Skeletal muscle tissue (tissue), 4 donors: ENCODE measurements around the gene AMBN. TPM values are rescaled to one million over a fixed set of nuclear protein-coding genes. Genes with fewer than 3 reads are reported as not detected.

Experiments
- H3K27ac ChIP-seq: one replicate; pipeline ENCODE4 v1.7.0; 2013; ENCODE audit warnings: mild to moderate bottlenecking, low read depth, low read length, inconsistent platforms
- H3K27me3 ChIP-seq, 3 donors: one replicate each; pipeline ENCODE4 v1.7.0; 2013; ENCODE audit warnings: low read length in 3 of 3; ENCODE audit not compliant: control insufficient read depth in 3 of 3, insufficient read depth in 3 of 3
- H3K36me3 ChIP-seq, 3 donors: one replicate each; pipeline ENCODE4 v1.7.0; 2013; ENCODE audit warnings: low read length in 3 of 3; ENCODE audit not compliant: control insufficient read depth in 3 of 3, insufficient read depth in 3 of 3
- H3K4me1 ChIP-seq, 3 donors: one replicate each; pipeline ENCODE4 v1.7.0; 2013; ENCODE audit warnings: low read length in 3 of 3, mild to moderate bottlenecking in 3 of 3; ENCODE audit not compliant: control insufficient read depth in 3 of 3, insufficient read depth in 3 of 3
- H3K4me3 ChIP-seq, 3 donors: one replicate each; pipeline ENCODE4 v1.7.0; 2013; ENCODE audit warnings: low read length in 3 of 3
- H3K9ac ChIP-seq, 3 donors: one replicate each; pipeline ENCODE4 v1.7.0; 2013; ENCODE audit warnings: low read length in 3 of 3, mild to moderate bottlenecking in 3 of 3, moderate library complexity in 2 of 3, low read depth in 1 of 3
- H3K9me3 ChIP-seq, 3 donors: one replicate each; pipeline ENCODE4 v1.7.0; 2013; ENCODE audit warnings: low read length in 3 of 3; ENCODE audit not compliant: control insufficient read depth in 3 of 3
- total RNA-seq: library from RNA; depleted of rRNA; stranded (reverse); fragments of >200 nt; gene quantifications from one replicate; pipeline ENCODE4 v1.2.3, GENCODE V29; 2014
- donor health status: Osteomylitis.

AMBN gene
- not detected for total RNA-seq

GRCh38 chr4:70591955-70592582, at the start of gene AMBN:
Gene AMBN (plus strand): TSS chr4:70592256. CDS start chr4:70592359, 103 bp downstream.
- Histone ChIP-seq H3K9ac (no peak within 1 kb of the TSS), H3K4me3 (no peak within 1 kb of the TSS), H3K27ac (no peak within 1 kb of the TSS), H3K4me1 (no peaks in the 10 kb centered on the region), H3K36me3 (no peaks in the 10 kb centered on the region), H3K27me3 (no peaks in the 10 kb centered on the region), H3K9me3 (no peaks in the 10 kb centered on the region)

DNA sequence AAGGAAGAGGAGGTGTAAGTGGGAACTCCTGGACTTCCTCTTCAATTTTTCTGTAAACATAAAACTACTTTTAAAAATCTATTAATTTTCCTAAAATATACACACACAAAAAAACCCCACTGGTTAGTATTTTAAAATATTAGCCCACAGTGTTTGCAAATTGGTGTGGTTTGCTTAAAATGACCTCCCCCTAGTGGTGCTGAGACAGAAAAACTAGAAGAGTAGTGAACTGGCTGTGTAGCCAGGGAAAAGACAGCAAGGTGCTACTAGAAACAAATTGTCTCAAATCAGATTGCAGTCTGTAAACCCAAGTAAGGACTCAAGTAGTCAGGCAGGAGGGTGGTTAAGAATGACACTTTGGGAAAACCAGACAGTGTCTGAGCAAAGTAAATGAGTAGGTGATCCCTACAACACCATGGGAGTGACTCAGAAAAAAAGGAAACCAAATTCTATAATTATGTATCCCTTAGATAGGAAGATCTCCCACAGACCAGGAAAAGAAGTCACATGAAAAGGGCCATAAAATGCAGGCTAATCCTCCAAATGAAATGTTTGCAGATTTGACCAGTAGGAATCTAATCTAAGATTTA, 47.7 kb upstream of the AMBN start:
- no peak overlapping the region for H3K9ac ChIP-seq
- no peaks in the 10 kb centered on the region for H3K27me3 ChIP-seq
- H3K27ac ChIP-seq, result no peak overlapping the region
- H3K4me3 ChIP-seq, result no peak overlapping the region
- H3K4me1 ChIP-seq, result no peaks in the 10 kb centered on the region
- H3K36me3 ChIP-seq, result no peaks in the 10 kb centered on the region
- H3K9me3 ChIP-seq, result no peaks in the 10 kb centered on the region

DNA sequence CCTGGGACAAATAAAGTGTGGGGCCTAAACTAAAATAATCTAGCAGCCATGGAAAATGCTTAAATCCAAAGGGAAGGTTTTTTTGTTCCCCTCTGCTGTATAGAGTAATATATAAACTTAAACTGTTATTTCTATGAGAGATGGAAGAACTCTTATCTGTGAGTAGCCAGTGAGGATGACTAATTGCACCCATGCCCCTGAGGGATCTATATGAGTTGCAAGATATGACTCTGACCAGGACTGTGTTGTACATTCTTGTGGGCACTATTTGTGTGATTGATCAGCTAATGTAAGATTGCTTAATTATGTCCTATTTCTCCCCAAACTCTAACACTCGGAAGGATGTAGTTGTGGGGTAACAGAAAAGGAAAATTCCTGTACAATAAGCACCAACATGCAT, 35.2 kb upstream of the AMBN start:
- H3K9ac ChIP-seq, result no peak overlapping the region
- no peaks in the 10 kb centered on the region for H3K36me3 ChIP-seq
- no peaks in the 10 kb centered on the region for H3K27me3 ChIP-seq
- H3K4me1 ChIP-seq, result no peaks in the 10 kb centered on the region
- no peak overlapping the region for H3K4me3 ChIP-seq
- H3K9me3 ChIP-seq, result no peaks in the 10 kb centered on the region
- no peak overlapping the region for H3K27ac ChIP-seq

DNA sequence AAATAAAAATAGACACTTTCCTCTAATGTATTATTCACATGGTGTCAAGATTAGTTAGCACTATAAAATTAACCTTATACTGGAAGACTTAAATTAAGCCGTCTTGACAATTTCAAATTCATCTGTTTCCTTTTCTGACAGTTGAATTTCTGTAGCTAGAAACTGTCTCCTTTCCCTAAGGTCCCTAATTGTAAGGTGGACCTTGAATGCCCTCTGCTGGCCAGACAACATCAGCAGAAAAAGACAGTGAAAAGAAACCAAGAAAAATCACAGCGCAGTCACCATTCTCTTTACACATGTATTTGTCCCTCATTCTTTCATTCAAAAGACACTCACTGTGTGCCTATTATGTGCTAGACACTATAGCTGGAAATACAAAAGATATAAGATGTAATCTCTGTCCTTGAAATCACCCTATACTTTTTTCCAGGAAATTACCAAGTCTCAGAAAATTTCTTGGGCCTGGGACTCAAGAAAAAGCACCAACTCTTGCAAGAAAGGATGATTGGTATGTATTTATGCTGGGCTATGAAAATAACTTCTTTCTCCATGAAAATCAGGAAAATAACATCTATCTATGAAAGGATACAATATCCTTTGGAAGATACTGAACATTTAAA, 32.7 kb upstream of the AMBN start:
- H3K36me3 ChIP-seq, result no peaks in the 10 kb centered on the region
- H3K27me3 ChIP-seq, result no peaks in the 10 kb centered on the region
- no peak overlapping the region for H3K9ac ChIP-seq
- H3K4me3 ChIP-seq, result no peak overlapping the region
- H3K4me1 ChIP-seq, result no peaks in the 10 kb centered on the region
- H3K9me3 ChIP-seq, result no peaks in the 10 kb centered on the region
- no peak overlapping the region for H3K27ac ChIP-seq

- Histone ChIP-seq H3K27ac (no peak overlapping the region), H3K9me3 (no peaks in the 10 kb centered on the region), H3K36me3 (no peaks in the 10 kb centered on the region), H3K9ac (no peak overlapping the region), H3K4me1 (no peaks in the 10 kb centered on the region), H3K4me3 (no peak overlapping the region), H3K27me3 (no peaks in the 10 kb centered on the region)
Observed at GRCh38 chr4:70559924-70560323, 32.1 kb upstream of the AMBN start.

DNA sequence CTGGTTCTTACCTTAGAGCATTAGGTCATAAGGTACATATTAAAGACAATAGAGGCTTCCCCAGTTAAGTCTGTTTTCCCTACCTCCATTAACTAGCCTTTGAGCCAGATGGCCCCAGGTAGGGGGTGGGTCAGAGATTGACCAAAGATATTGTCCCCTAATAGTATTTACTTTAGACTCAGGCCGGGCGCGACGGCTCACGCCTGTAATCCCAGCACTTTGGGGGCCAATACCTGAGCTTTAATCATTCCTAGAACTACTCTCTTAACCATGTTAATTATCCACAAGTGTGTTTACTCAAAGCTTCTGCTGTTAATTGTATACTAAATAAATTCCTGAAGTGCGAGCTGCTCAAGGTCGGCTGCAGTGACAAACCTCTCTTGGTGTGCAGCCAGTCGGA, 28.0 kb upstream of the AMBN start:
- Histone ChIP-seq H3K4me3 (no peak overlapping the region), H3K36me3 (no peaks in the 10 kb centered on the region), H3K9me3 (no peaks in the 10 kb centered on the region), H3K4me1 (no peaks in the 10 kb centered on the region), H3K9ac (no peak overlapping the region), H3K27ac (no peak overlapping the region), H3K27me3 (no peaks in the 10 kb centered on the region)

DNA sequence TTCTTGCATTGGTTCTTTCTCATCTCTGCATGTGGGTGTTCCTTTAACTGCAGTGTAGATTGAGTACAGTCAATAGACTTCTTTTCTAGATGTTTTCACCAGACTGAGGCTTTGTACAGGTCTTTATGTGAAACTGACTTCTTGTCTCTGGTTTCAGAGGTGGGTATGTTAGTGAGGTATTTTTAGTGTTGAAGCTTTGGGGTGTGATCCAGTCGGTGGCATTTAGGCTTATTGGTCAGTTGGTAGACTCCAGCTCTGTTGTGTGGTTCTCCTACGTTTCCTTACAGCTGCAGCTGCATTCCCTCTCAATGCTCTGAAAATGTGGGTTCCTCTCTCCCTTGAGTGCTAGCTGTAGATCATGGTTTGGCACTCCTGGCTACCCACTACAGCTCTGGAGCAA, 21.3 kb upstream of the AMBN start:
- peaks cover 0 to 4% (median 0%) of the 10 kb centered on the region in 3 donors for H3K27me3 ChIP-seq
- no peaks in the 10 kb centered on the region for H3K4me1 ChIP-seq
- no peak overlapping the region for H3K9ac ChIP-seq
- no peak overlapping the region for H3K27ac ChIP-seq
- no peaks in the 10 kb centered on the region for H3K36me3 ChIP-seq
- no peaks in the 10 kb centered on the region for H3K9me3 ChIP-seq
- no peak overlapping the region for H3K4me3 ChIP-seq

DNA sequence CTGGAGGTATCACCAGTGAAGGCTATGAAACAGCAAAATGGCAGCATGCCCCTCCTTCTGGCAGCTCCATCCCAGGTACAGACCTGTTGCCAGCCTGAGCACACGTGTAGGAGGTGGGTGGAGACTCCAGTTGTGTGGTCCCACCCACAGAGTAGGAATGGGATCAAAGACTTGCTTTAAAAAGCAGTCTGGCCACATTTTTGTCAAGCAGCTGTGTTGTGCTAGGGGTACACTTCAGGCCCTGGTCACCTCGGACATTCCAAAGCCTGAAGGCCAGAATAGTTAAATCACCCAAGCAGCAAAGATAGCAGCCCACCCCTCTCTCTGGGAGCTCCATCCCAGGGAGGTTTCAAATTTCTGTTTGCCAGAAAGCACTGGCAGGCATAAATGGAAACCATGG, 20.3 kb upstream of the AMBN start:
- H3K4me3 ChIP-seq, result no peak overlapping the region
- no peaks in the 10 kb centered on the region for H3K36me3 ChIP-seq
- no peaks in the 10 kb centered on the region for H3K4me1 ChIP-seq
- H3K27ac ChIP-seq, result no peak overlapping the region
- no peaks in the 10 kb centered on the region for H3K9me3 ChIP-seq
- peaks cover 0 to 4% (median 0%) of the 10 kb centered on the region in 3 donors for H3K27me3 ChIP-seq
- H3K9ac ChIP-seq, result no peak overlapping the region

- no peaks in the 10 kb centered on the region for H3K9me3 ChIP-seq
- H3K9ac ChIP-seq, result no peak overlapping the region
- H3K4me3 ChIP-seq, result no peak overlapping the region
- H3K27ac ChIP-seq, result no peak overlapping the region
- peaks cover 0 to 4% (median 0%) of the 10 kb centered on the region in 3 donors for H3K27me3 ChIP-seq
- no peaks in the 10 kb centered on the region for H3K36me3 ChIP-seq
- H3K4me1 ChIP-seq, result no peaks in the 10 kb centered on the region
Observed at GRCh38 chr4:70575964-70576363, 16.1 kb upstream of the AMBN start.

- Histone ChIP-seq H3K27me3 (peaks cover 0 to 3% (median 0%) of the 10 kb centered on the region in 3 donors), H3K27ac (no peak overlapping the region)
Observed at GRCh38 chr4:70577220-70577927, 14.7 kb upstream of the AMBN start.

More at GRCh38 chr4:70577220-70577927, 14.7 kb upstream of the AMBN start:
- Histone ChIP-seq H3K4me1 (no peaks in the 10 kb centered on the region), H3K9ac (no peak overlapping the region), H3K4me3 (no peak overlapping the region), H3K9me3 (no peaks in the 10 kb centered on the region), H3K36me3 (no peaks in the 10 kb centered on the region)
